DOHH2 (cell line): ENCODE data around the gene KRT9.
"Not testable (repeated sequence)": the region's sequence is repeated elsewhere in the genome, so short reads cannot be mapped to it uniquely, and the experiment has no call there.

ENCODE experiments used
- EZH2phosphoT487 ChIP-seq: fragments of 200-600 bp; sonication (generic); IDR thresholded peaks from 2 replicates; pipeline ENCODE4 v1.6.1; 2017; ENCODE audit warnings: borderline replicate concordance, mild to moderate bottlenecking, antibody characterized with exemption, low read length, moderate library complexity, mixed read lengths
- TF ChIP-seq, protein P1 (sequence below): fragments of 200-600 bp; sonication (generic); IDR thresholded peaks from one replicate; pipeline ENCODE4 v1.5.1; 2014; ENCODE audit warnings: antibody characterized with exemption, mild to moderate bottlenecking, low read depth, low read length; ENCODE audit not compliant: poor library complexity, severe bottlenecking

DNA sequence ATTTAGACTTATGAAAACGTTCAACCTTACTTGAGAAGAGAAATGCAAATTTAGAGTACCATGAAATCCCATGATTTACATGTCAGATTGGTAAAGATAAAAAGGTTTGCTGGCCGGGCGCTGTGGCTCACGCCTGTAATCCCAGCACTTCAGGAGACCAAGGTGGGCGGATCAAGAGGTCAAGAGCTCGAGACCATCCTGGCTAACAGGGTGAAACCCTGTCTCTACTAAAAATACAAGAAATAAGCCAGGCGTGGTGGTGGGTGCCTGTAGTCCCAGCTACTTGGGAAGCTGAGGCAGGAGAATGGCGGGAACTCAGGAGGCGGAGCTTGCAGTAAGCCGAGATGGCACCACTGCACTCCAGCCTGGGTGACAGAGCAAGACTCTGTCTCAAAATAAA lies 29.1 kb downstream of the KRT9 start:
- TF ChIP-seq, protein P1, sequence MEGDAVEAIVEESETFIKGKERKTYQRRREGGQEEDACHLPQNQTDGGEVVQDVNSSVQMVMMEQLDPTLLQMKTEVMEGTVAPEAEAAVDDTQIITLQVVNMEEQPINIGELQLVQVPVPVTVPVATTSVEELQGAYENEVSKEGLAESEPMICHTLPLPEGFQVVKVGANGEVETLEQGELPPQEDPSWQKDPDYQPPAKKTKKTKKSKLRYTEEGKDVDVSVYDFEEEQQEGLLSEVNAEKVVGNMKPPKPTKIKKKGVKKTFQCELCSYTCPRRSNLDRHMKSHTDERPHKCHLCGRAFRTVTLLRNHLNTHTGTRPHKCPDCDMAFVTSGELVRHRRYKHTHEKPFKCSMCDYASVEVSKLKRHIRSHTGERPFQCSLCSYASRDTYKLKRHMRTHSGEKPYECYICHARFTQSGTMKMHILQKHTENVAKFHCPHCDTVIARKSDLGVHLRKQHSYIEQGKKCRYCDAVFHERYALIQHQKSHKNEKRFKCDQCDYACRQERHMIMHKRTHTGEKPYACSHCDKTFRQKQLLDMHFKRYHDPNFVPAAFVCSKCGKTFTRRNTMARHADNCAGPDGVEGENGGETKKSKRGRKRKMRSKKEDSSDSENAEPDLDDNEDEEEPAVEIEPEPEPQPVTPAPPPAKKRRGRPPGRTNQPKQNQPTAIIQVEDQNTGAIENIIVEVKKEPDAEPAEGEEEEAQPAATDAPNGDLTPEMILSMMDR, result not testable (repeated sequence)
- TF ChIP-seq EZH2phosphoT487, result not testable (repeated sequence)
